SK-N-SH (cell line): Measurements from ENCODE around the gene NTPCR. TPM values are rescaled to one million over a fixed set of nuclear protein-coding genes. Genes with fewer than 3 reads are reported as not detected.

Source experiments
- CTCF ChIA-PET: fragments of 300-600, 350-600 bp; formaldehyde crosslinking; extraction: SDS; loops from one replicate; lab custom pipeline; 2021; lab: Yijun Ruan, JAX
- POLR2A ChIA-PET: fragments of 350-600 bp; sonication (Branson Sonifier 250); formaldehyde crosslinking; extraction: SDS; loops from one replicate; lab custom pipeline; 2020; ENCODE audit warnings: antibody characterized with exemption, inconsistent platforms; lab: Yijun Ruan, JAX
- DNase-seq: peaks from one replicate; pipeline ENCODE4 v3.0.0; 2012
- H2AFZ ChIP-seq: fragments of 200-600 bp; sonication (generic); 2 replicates; pipeline ENCODE4 v1.8.1; 2016; ENCODE audit warnings: antibody characterized with exemption, mild to moderate bottlenecking, low read depth
- H3F3A ChIP-seq: fragments of 200-600 bp; sonication (generic); replicated peaks from 2 replicates; pipeline ENCODE3; 2016; ENCODE audit warnings: antibody characterized with exemption, mild to moderate bottlenecking; ENCODE audit not compliant: insufficient read depth
- H3K27ac ChIP-seq, 2 experiments: fragments of 200-500 bp in 1 of 2; fragments of 200-600 bp in 1 of 2; sonication (Bioruptor generic) in 1 of 2; sonication (generic), shearing (Covaris generic) in 1 of 2; 2 replicates each; pipeline versions ENCODE4 v1.5.1 to v1.6.1; 2014 to 2016; ENCODE audit warnings: low read depth in 2 of 2, inconsistent platforms in 1 of 2, low read length in 1 of 2, mild to moderate bottlenecking in 1 of 2, mixed read lengths in 1 of 2
- H3K27me3 ChIP-seq: fragments of 200-600 bp; sonication (generic), shearing (Covaris generic); 2 replicates; pipeline ENCODE4 v1.6.1; 2016; ENCODE audit warnings: mixed run types; ENCODE audit not compliant: insufficient read depth
- H3K36me3 ChIP-seq, 2 experiments: fragments of 200-500 bp in 1 of 2; fragments of 200-600 bp in 1 of 2; sonication (Bioruptor generic) in 1 of 2; sonication (generic) in 1 of 2; replicated peaks in 1 of 2; 2 replicates each; pipeline versions ENCODE3 to v1.5.1; 2014 to 2016; ENCODE audit warnings: low read length in 1 of 2, mild to moderate bottlenecking in 1 of 2; ENCODE audit not compliant: insufficient read depth in 2 of 2, control insufficient read depth in 1 of 2
- H3K4me1 ChIP-seq, 2 experiments: fragments of 200-500 bp in 1 of 2; fragments of 200-600 bp in 1 of 2; sonication (Bioruptor generic) in 1 of 2; sonication (generic), shearing (Covaris generic) in 1 of 2; 2 replicates each; pipeline versions ENCODE4 v1.5.1 to v1.6.1; 2014 to 2016; ENCODE audit warnings: low read depth in 1 of 2, low read length in 1 of 2, mixed run types in 1 of 2; ENCODE audit not compliant: insufficient read depth in 2 of 2, control insufficient read depth in 1 of 2
- H3K4me2 ChIP-seq: fragments of 200-600 bp; sonication (generic), shearing (Covaris generic); 2 replicates; pipeline ENCODE4 v1.6.1; 2017; ENCODE audit warnings: mixed run types
- H3K4me3 ChIP-seq, 2 experiments: fragments of 200-500 bp in 1 of 2; fragments of 200-600 bp in 1 of 2; sonication (Bioruptor generic) in 1 of 2; sonication (generic), shearing (Covaris generic) in 1 of 2; 2 replicates each; pipeline versions ENCODE4 v1.5.1 to v1.8.1; 2014 to 2016; ENCODE audit warnings: low read depth in 2 of 2, inconsistent platforms in 1 of 2, low read length in 1 of 2, mild to moderate bottlenecking in 1 of 2, mixed read lengths in 1 of 2, moderate library complexity in 1 of 2
- H3K79me2 ChIP-seq: fragments of 200-600 bp; sonication (generic); 2 replicates; pipeline ENCODE4 v1.8.1; 2017; ENCODE audit warnings: mild to moderate bottlenecking; ENCODE audit not compliant: insufficient read depth
- H3K9ac ChIP-seq: fragments of 200-600 bp; sonication (generic); 2 replicates; pipeline ENCODE4 v1.6.1; 2017; ENCODE audit warnings: mixed run types
- H3K9me2 ChIP-seq: fragments of 200-600 bp; sonication (generic); 2 replicates; pipeline ENCODE4 v1.6.1; 2017; ENCODE audit warnings: mixed run types
- H3K9me3 ChIP-seq: fragments of 200-600 bp; sonication (generic); 2 replicates; pipeline ENCODE4 v1.6.1; 2017; ENCODE audit warnings: mixed run types, mild to moderate bottlenecking, moderate library complexity
- H4K20me1 ChIP-seq: fragments of 200-600 bp; sonication (generic); 2 replicates; pipeline ENCODE4 v1.6.1; 2017; ENCODE audit warnings: mild to moderate bottlenecking, mixed run types; ENCODE audit not compliant: insufficient read depth
- EP300 ChIP-seq, 2 experiments: IDR thresholded peaks; 2 replicates each; pipeline versions ENCODE4 v1.4.0 to v1.6.1; 2012; ENCODE audit warnings: borderline replicate concordance in 1 of 2, low read depth in 1 of 2, low read length in 1 of 2
- EZH2phosphoT487 ChIP-seq: fragments of 200-600 bp; sonication (generic); IDR thresholded peaks from 2 replicates; pipeline ENCODE4 v1.6.1; 2017; ENCODE audit warnings: low read depth, mixed run types, mild to moderate bottlenecking, antibody characterized with exemption, moderate library complexity, borderline replicate concordance
- FOSL2 ChIP-seq: IDR thresholded peaks from 2 replicates; pipeline ENCODE4 v1.4.0; 2012; ENCODE audit warnings: low read depth, mild to moderate bottlenecking, moderate library complexity, borderline replicate concordance
- FOXJ3 ChIP-seq: sonication (generic); formaldehyde crosslinking; IDR thresholded peaks from 2 replicates; pipeline ENCODE4 v1.5.1; 2020; ENCODE audit warnings: mild to moderate bottlenecking, missing genetic modification reagents
- FOXM1 ChIP-seq: IDR thresholded peaks from 2 replicates; pipeline ENCODE4 v1.4.0; 2012; ENCODE audit warnings: low read depth, mild to moderate bottlenecking
- GABPA ChIP-seq: IDR thresholded peaks from 2 replicates; pipeline ENCODE4 v1.4.0; 2012; ENCODE audit warnings: low read depth, mild to moderate bottlenecking
- NRF1 ChIP-seq: IDR thresholded peaks from 2 replicates; pipeline ENCODE4 v1.6.1; 2012; ENCODE audit warnings: low read depth, mild to moderate bottlenecking, low read length
- POLR2AphosphoS5 ChIP-seq: IDR thresholded peaks from 2 replicates; pipeline ENCODE4 v1.6.1; 2012; ENCODE audit warnings: low read depth, low read length
- RAD21 ChIP-seq: IDR thresholded peaks from 2 replicates; pipeline ENCODE4 v1.6.1; 2012; ENCODE audit warnings: mild to moderate bottlenecking, low read length
- RFX5 ChIP-seq: IDR thresholded peaks from 2 replicates; pipeline ENCODE4 v1.6.1; 2012; ENCODE audit warnings: mild to moderate bottlenecking, improper control_type of control experiment, low read length
- RXRA ChIP-seq: IDR thresholded peaks from 2 replicates; pipeline ENCODE4 v1.4.0; 2012; ENCODE audit warnings: low read depth, mild to moderate bottlenecking, borderline replicate concordance
- TAF1 ChIP-seq: IDR thresholded peaks from 2 replicates; pipeline ENCODE4 v1.6.1; 2012; ENCODE audit warnings: low read depth, mild to moderate bottlenecking, low read length, moderate library complexity, borderline replicate concordance
- WGBS: methylation state at CpG from one replicate; pipeline ENCODE4 v1.1.6; 2017; ENCODE audit warnings: low lambda C conversion rate; 5-methylcytosine and 5-hydroxymethylcytosine counted together
- polyA plus RNA-seq, 3 experiments: library from polyadenylated mRNA; depleted of rRNA; stranded (reverse); fragments of >200 nt; gene quantifications; 2 replicates each; pipeline ENCODE4 v1.2.3, GENCODE V29; 2012
- TF ChIP-seq, protein P1 (sequence below): IDR thresholded peaks from 2 replicates; pipeline ENCODE4 v1.4.0; 2012; ENCODE audit warnings: low read depth, borderline replicate concordance
- TF ChIP-seq, protein P2 (sequence below): IDR thresholded peaks from 2 replicates; pipeline ENCODE4 v1.4.0; 2012; ENCODE audit warnings: low read depth
- TF ChIP-seq, protein P3 (sequence below): IDR thresholded peaks from 2 replicates; pipeline ENCODE4 v1.6.1; 2012; ENCODE audit warnings: mild to moderate bottlenecking, low read depth, low read length, moderate library complexity
- TF ChIP-seq, protein P4 (sequence below): IDR thresholded peaks from 2 replicates; pipeline ENCODE4; 2012
- TF ChIP-seq, protein P5 (sequence below): IDR thresholded peaks from 2 replicates; pipeline ENCODE4 v1.4.0; 2012; ENCODE audit warnings: low read depth, borderline replicate concordance
- TF ChIP-seq, protein P6 (sequence below): fragments of 200-600 bp; sonication (generic); IDR thresholded peaks from 2 replicates; pipeline ENCODE4 v1.6.1; 2017; ENCODE audit warnings: antibody characterized with exemption, mild to moderate bottlenecking, moderate library complexity

The NTPCR gene
- polyA plus RNA-seq, 1 of the 3 experiments (the other 2 are of a cell fraction) = 20.8 TPM

DNA sequence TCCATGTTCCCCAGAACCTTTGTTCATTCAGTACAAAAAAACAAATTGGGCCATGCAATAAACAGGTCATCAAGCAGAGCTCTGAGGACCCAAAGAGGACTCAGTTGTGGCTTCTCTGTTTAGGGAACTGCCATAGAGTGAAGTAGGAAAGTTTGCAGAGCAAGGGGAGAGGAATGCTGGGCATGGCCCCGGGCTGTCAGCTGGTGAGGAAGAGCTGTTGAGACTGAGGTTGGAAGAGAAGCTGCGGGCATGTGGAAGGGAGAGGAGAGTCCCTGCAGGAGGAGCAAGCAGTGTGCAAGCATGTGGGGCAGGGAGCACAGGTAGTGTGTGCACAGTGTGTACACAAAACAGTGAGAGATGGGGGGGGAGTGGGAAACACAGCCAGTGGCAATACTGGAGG, 71.8 kb downstream of the NTPCR start:
- Histone ChIP-seq H3K36me3 (peaks cover 0 to 3% of the 10 kb centered on the region in 2 experiments), H3K4me1 (no peaks in the 10 kb centered on the region), H3K9me2 (no peaks in the 10 kb centered on the region), H2AFZ (no peak overlapping the region), H3K27ac (no peak overlapping the region), H3K4me3 (no peak overlapping the region), H3K27me3 (no peaks in the 10 kb centered on the region), H3K9ac (no peak overlapping the region), H3F3A (no peaks in the 10 kb centered on the region), H3K79me2 (no peaks in the 10 kb centered on the region), H4K20me1 (no peaks in the 10 kb centered on the region), H3K9me3 (no peaks in the 10 kb centered on the region), H3K4me2 (no peak overlapping the region)
- TF ChIP-seq, protein P1, sequence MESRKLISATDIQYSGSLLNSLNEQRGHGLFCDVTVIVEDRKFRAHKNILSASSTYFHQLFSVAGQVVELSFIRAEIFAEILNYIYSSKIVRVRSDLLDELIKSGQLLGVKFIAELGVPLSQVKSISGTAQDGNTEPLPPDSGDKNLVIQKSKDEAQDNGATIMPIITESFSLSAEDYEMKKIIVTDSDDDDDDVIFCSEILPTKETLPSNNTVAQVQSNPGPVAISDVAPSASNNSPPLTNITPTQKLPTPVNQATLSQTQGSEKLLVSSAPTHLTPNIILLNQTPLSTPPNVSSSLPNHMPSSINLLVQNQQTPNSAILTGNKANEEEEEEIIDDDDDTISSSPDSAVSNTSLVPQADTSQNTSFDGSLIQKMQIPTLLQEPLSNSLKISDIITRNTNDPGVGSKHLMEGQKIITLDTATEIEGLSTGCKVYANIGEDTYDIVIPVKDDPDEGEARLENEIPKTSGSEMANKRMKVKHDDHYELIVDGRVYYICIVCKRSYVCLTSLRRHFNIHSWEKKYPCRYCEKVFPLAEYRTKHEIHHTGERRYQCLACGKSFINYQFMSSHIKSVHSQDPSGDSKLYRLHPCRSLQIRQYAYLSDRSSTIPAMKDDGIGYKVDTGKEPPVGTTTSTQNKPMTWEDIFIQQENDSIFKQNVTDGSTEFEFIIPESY = no peak
- TF ChIP-seq, protein P2, sequence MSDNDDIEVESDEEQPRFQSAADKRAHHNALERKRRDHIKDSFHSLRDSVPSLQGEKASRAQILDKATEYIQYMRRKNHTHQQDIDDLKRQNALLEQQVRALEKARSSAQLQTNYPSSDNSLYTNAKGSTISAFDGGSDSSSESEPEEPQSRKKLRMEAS = no peak
- TF ChIP-seq POLR2AphosphoS5 (no peak), EP300 (IDR thresholded peaks at IDR 0.05; ENCODE audit: borderline replicate concordance in 1 of 2, low read depth in 1 of 2, low read length in 1 of 2) (no peak), RXRA (no peak), FOSL2 (no peak), GABPA (no peak), NRF1 (no peak)
- TF ChIP-seq, protein P3, sequence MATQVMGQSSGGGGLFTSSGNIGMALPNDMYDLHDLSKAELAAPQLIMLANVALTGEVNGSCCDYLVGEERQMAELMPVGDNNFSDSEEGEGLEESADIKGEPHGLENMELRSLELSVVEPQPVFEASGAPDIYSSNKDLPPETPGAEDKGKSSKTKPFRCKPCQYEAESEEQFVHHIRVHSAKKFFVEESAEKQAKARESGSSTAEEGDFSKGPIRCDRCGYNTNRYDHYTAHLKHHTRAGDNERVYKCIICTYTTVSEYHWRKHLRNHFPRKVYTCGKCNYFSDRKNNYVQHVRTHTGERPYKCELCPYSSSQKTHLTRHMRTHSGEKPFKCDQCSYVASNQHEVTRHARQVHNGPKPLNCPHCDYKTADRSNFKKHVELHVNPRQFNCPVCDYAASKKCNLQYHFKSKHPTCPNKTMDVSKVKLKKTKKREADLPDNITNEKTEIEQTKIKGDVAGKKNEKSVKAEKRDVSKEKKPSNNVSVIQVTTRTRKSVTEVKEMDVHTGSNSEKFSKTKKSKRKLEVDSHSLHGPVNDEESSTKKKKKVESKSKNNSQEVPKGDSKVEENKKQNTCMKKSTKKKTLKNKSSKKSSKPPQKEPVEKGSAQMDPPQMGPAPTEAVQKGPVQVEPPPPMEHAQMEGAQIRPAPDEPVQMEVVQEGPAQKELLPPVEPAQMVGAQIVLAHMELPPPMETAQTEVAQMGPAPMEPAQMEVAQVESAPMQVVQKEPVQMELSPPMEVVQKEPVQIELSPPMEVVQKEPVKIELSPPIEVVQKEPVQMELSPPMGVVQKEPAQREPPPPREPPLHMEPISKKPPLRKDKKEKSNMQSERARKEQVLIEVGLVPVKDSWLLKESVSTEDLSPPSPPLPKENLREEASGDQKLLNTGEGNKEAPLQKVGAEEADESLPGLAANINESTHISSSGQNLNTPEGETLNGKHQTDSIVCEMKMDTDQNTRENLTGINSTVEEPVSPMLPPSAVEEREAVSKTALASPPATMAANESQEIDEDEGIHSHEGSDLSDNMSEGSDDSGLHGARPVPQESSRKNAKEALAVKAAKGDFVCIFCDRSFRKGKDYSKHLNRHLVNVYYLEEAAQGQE = no peak
- POLR2A ChIA-PET = no interaction called here
- 97% methylated on average over 2 of the region's 2 CpGs for WGBS
- no peak for DNase-seq
- CTCF ChIA-PET = interaction anchor here (0.6 to 2.3 kb wide), 2 partner anchors 70 to 1156 kb away, joined by 3 to 5 read pairs; no protein-coding TSS in a partner anchor

DNA sequence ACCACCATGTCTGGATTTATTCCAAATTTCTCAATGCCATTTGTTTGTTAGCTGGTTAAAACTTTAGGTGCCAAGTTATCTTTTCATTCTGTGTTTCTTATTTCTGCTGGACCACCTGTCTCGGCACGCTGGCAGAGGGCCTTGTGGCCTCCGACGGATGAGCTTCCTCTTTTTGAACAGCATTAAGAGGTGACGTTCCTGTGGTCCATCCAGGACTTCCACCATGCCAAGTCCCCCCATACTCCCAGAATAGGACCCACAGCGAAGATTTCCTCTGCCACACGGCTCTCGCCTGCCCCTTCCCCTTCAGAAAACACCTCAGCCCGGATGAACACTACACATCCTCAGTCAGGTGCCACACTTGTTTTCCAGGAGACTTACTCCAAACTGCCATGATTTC, 73.8 kb downstream of the NTPCR start:
- Histone ChIP-seq H3K79me2 (no peaks in the 10 kb centered on the region), H3K4me3 (no peak overlapping the region), H3F3A (no peaks in the 10 kb centered on the region), H3K27me3 (no peaks in the 10 kb centered on the region), H3K27ac (no peak overlapping the region), H3K9ac (no peak overlapping the region), H3K36me3 (peaks cover 0 to 3% of the 10 kb centered on the region in 2 experiments), H4K20me1 (no peaks in the 10 kb centered on the region), H2AFZ (no peak overlapping the region), H3K4me2 (no peak overlapping the region), H3K9me3 (no peaks in the 10 kb centered on the region), H3K9me2 (no peaks in the 10 kb centered on the region), H3K4me1 (no peaks in the 10 kb centered on the region)
- 95% methylated on average over 9 of the region's 9 CpGs for WGBS
- no peak for DNase-seq
- ChIA-PET CTCF (interaction anchor here (0.6 to 3.1 kb wide), 14 partner anchors 8 to 397 kb away, joined by 3 to 22 read pairs (median 4); no protein-coding TSS in a partner anchor), POLR2A (no interaction called here)
- TF ChIP-seq TAF1 = no peak
- TF ChIP-seq, protein P4, sequence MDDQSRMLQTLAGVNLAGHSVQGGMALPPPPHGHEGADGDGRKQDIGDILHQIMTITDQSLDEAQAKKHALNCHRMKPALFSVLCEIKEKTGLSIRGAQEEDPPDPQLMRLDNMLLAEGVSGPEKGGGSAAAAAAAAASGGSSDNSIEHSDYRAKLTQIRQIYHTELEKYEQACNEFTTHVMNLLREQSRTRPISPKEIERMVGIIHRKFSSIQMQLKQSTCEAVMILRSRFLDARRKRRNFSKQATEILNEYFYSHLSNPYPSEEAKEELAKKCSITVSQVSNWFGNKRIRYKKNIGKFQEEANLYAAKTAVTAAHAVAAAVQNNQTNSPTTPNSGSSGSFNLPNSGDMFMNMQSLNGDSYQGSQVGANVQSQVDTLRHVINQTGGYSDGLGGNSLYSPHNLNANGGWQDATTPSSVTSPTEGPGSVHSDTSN = no peak
- TF ChIP-seq POLR2AphosphoS5 = no peak
- TF ChIP-seq RXRA = no peak
- TF ChIP-seq, protein P5, sequence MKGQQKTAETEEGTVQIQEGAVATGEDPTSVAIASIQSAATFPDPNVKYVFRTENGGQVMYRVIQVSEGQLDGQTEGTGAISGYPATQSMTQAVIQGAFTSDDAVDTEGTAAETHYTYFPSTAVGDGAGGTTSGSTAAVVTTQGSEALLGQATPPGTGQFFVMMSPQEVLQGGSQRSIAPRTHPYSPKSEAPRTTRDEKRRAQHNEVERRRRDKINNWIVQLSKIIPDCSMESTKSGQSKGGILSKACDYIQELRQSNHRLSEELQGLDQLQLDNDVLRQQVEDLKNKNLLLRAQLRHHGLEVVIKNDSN = no peak
- TF ChIP-seq EZH2phosphoT487 = no peak
- TF ChIP-seq RFX5 = no peak
- TF ChIP-seq FOXM1 = no peak
- TF ChIP-seq, protein P6, sequence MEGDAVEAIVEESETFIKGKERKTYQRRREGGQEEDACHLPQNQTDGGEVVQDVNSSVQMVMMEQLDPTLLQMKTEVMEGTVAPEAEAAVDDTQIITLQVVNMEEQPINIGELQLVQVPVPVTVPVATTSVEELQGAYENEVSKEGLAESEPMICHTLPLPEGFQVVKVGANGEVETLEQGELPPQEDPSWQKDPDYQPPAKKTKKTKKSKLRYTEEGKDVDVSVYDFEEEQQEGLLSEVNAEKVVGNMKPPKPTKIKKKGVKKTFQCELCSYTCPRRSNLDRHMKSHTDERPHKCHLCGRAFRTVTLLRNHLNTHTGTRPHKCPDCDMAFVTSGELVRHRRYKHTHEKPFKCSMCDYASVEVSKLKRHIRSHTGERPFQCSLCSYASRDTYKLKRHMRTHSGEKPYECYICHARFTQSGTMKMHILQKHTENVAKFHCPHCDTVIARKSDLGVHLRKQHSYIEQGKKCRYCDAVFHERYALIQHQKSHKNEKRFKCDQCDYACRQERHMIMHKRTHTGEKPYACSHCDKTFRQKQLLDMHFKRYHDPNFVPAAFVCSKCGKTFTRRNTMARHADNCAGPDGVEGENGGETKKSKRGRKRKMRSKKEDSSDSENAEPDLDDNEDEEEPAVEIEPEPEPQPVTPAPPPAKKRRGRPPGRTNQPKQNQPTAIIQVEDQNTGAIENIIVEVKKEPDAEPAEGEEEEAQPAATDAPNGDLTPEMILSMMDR = no peak
- no peak for TF ChIP-seq FOXJ3
- no peak for TF ChIP-seq RAD21
- TF ChIP-seq FOSL2 = no peak
